ENCODE results near the gene KCNIP4. TPM values are rescaled to one million over a fixed set of nuclear protein-coding genes. Genes with fewer than 3 reads are reported as not detected.

Gene KCNIP4
- total RNA-seq, 1 donor from 2014 or later: 0.39 TPM

DNA sequence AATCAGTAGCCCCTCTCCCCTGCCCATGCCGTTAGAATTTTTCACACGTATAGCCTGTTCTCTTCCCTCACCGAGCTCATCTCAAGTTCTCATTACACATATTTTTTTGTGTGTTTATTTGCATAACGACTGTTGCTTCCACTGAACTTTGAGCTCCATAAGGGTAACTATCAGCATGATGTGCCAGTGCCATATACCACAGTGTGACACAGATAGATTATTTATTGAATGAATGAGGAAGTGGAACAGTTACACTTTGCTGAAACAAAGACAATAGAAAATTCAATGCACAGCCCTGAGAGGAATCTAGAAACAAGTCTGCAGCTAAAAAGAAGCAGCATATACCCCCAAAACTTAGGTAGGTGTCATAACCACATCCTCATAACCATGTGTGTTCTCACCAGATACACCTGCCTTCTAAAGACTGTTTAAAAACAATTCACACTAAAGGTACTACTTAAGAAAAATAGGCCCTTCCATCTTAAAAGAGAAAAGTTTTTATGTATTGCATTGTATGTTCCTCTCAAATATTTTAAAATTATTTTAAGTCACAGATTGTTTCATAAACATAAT is 858.4 kb downstream of the KCNIP4 start:
- Mint-ChIP-seq H3K9me3 (no peaks in the 10 kb centered on the region), H3K4me3 (no peak overlapping the region), H3K27ac (no peak overlapping the region), H3K4me1 (no peaks in the 10 kb centered on the region), H3K27me3 (ENCODE audit: insufficient read depth, low read depth) (no peaks in the 10 kb centered on the region), H3K36me3 (no peaks in the 10 kb centered on the region)
- Histone ChIP-seq H3K27me3 (no peaks in the 10 kb centered on the region), H3K27ac (no peak overlapping the region), H3K4me2 (no peak overlapping the region), H2AFZ (replicated peaks) (no peak overlapping the region), H3F3A (ENCODE audit: low read depth) (no peaks in the 10 kb centered on the region), H3K4me3 (no peak overlapping the region), H3K36me3 (no peaks in the 10 kb centered on the region), H4K20me1 (ENCODE audit: low read depth) (no peaks in the 10 kb centered on the region), H3K79me2 (ENCODE audit: low read depth) (no peaks in the 10 kb centered on the region), H3K4me1 (no peaks in the 10 kb centered on the region), H3K9ac (no peak overlapping the region), H3K9me3 (ENCODE audit: low read depth) (no peaks in the 10 kb centered on the region)
- DNase-seq (ENCODE audit: low spot score): no peak
- TF ChIP-seq EZH2phosphoT487 (IDR thresholded peaks at IDR 0.05): no peak
- TF ChIP-seq EZH2 (IDR thresholded peaks at IDR 0.05): no peak
- TF ChIP-seq, protein P1, sequence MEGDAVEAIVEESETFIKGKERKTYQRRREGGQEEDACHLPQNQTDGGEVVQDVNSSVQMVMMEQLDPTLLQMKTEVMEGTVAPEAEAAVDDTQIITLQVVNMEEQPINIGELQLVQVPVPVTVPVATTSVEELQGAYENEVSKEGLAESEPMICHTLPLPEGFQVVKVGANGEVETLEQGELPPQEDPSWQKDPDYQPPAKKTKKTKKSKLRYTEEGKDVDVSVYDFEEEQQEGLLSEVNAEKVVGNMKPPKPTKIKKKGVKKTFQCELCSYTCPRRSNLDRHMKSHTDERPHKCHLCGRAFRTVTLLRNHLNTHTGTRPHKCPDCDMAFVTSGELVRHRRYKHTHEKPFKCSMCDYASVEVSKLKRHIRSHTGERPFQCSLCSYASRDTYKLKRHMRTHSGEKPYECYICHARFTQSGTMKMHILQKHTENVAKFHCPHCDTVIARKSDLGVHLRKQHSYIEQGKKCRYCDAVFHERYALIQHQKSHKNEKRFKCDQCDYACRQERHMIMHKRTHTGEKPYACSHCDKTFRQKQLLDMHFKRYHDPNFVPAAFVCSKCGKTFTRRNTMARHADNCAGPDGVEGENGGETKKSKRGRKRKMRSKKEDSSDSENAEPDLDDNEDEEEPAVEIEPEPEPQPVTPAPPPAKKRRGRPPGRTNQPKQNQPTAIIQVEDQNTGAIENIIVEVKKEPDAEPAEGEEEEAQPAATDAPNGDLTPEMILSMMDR (IDR thresholded peaks at IDR 0.05): no peak

DNA sequence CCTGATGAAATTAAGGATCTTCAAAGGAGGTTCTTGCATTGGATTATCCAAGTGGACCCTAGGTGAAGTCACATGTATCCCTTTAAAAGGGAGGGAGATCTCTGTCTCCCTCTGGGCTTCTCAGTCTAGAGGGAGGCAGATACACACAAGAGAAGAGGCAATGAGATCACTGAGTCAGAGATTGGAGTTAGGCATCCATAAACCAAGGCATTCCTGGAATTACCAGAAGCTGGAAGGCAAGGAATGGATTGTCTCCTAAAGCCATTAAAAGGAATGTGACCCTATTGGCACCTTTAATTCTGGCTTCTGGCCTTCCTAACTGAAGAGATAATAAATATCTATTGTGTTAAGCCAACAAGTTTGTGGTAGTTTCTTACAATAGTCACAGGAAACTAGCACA is 865.2 kb downstream of the KCNIP4 start:
- TF ChIP-seq EZH2 (IDR thresholded peaks at IDR 0.05) (no peak), EZH2phosphoT487 (IDR thresholded peaks at IDR 0.05) (no peak)
- Histone ChIP-seq H3K4me2 (no peak overlapping the region), H2AFZ (replicated peaks) (no peak overlapping the region), H3K9ac (no peak overlapping the region), H3K79me2 (ENCODE audit: low read depth) (no peaks in the 10 kb centered on the region), H3K27me3 (no peaks in the 10 kb centered on the region), H3K36me3 (no peaks in the 10 kb centered on the region), H4K20me1 (ENCODE audit: low read depth) (no peaks in the 10 kb centered on the region), H3K4me1 (peaks cover 3% of the 10 kb centered on the region), H3K27ac (no peak overlapping the region), H3K9me3 (ENCODE audit: low read depth) (no peaks in the 10 kb centered on the region), H3K4me3 (no peak overlapping the region), H3F3A (ENCODE audit: low read depth) (no peaks in the 10 kb centered on the region)
- peak; percentile 20 for DNase-seq (ENCODE audit: low spot score)
- H3K36me3 Mint-ChIP-seq: no peaks in the 10 kb centered on the region
- H3K9me3 Mint-ChIP-seq: no peaks in the 10 kb centered on the region
- no peaks in the 10 kb centered on the region for H3K4me1 Mint-ChIP-seq
- no peak overlapping the region for H3K27ac Mint-ChIP-seq
- H3K27me3 Mint-ChIP-seq (ENCODE audit: insufficient read depth, low read depth): no peaks in the 10 kb centered on the region
- no peak overlapping the region for H3K4me3 Mint-ChIP-seq

GRCh38 chr4:21077967-21078366 is 870.6 kb downstream of the KCNIP4 start:
- H4K20me1 ChIP-seq (ENCODE audit: low read depth): no peaks in the 10 kb centered on the region
- H3K4me1 Mint-ChIP-seq: no peaks in the 10 kb centered on the region
- no peaks in the 10 kb centered on the region for H3K9me3 ChIP-seq (ENCODE audit: low read depth)
- H3K79me2 ChIP-seq (ENCODE audit: low read depth): no peaks in the 10 kb centered on the region
- H2AFZ ChIP-seq (replicated peaks): no peak overlapping the region
- H3K4me2 ChIP-seq: no peak overlapping the region
- no peaks in the 10 kb centered on the region for H3K4me1 ChIP-seq
- H3K4me3 ChIP-seq: no peak overlapping the region
- H3K27me3 Mint-ChIP-seq (ENCODE audit: insufficient read depth, low read depth): no peaks in the 10 kb centered on the region
- H3K36me3 ChIP-seq: no peaks in the 10 kb centered on the region
- H3K9ac ChIP-seq: no peak overlapping the region
- H3K27ac Mint-ChIP-seq: no peak overlapping the region
- peaks cover 3% of the 10 kb centered on the region for H3K9me3 Mint-ChIP-seq
- no peak overlapping the region for H3K27ac ChIP-seq
- DNase-seq (ENCODE audit: low spot score): no peak
- H3F3A ChIP-seq (ENCODE audit: low read depth): no peaks in the 10 kb centered on the region
- TF ChIP-seq EZH2phosphoT487 (IDR thresholded peaks at IDR 0.05) (no peak), EZH2 (IDR thresholded peaks at IDR 0.05) (no peak)
- TF ChIP-seq, protein P1 (IDR thresholded peaks at IDR 0.05): no peak
- no peak overlapping the region for H3K4me3 Mint-ChIP-seq
- H3K36me3 Mint-ChIP-seq: no peaks in the 10 kb centered on the region
- H3K27me3 ChIP-seq: no peaks in the 10 kb centered on the region

GRCh38 chr4:21067351-21067750 is 881.2 kb downstream of the KCNIP4 start:
- no peaks in the 10 kb centered on the region for H3K9me3 ChIP-seq (ENCODE audit: low read depth)
- no peaks in the 10 kb centered on the region for H3K36me3 Mint-ChIP-seq
- no peaks in the 10 kb centered on the region for H4K20me1 ChIP-seq (ENCODE audit: low read depth)
- H3F3A ChIP-seq (ENCODE audit: low read depth): no peaks in the 10 kb centered on the region
- H3K4me2 ChIP-seq: no peak overlapping the region
- peaks cover 4% of the 10 kb centered on the region for H3K27me3 Mint-ChIP-seq (ENCODE audit: insufficient read depth, low read depth)
- H3K9ac ChIP-seq: no peak overlapping the region
- H3K27ac ChIP-seq: no peak overlapping the region
- peaks cover under 1% of the 10 kb centered on the region for H3K9me3 Mint-ChIP-seq
- no peak overlapping the region for H3K4me3 ChIP-seq
- DNase-seq (ENCODE audit: low spot score): no peak
- no peak overlapping the region for H3K4me3 Mint-ChIP-seq
- no peaks in the 10 kb centered on the region for H3K36me3 ChIP-seq
- H3K4me1 Mint-ChIP-seq: no peaks in the 10 kb centered on the region
- TF ChIP-seq, protein P1 (IDR thresholded peaks at IDR 0.05): no peak
- TF ChIP-seq EZH2 (IDR thresholded peaks at IDR 0.05): no peak
- TF ChIP-seq EZH2phosphoT487 (IDR thresholded peaks at IDR 0.05): no peak
- H3K27me3 ChIP-seq: no peaks in the 10 kb centered on the region
- H3K79me2 ChIP-seq (ENCODE audit: low read depth): no peaks in the 10 kb centered on the region
- H3K4me1 ChIP-seq: no peaks in the 10 kb centered on the region
- no peak overlapping the region for H3K27ac Mint-ChIP-seq
- H2AFZ ChIP-seq (replicated peaks): no peak overlapping the region
